ENCODE results near the gene SH2B3.
"Not testable (repeated sequence)": the region's sequence is repeated elsewhere in the genome, so short reads cannot be mapped to it uniquely, and the experiment has no call there.

SH2B3 gene

DNA sequence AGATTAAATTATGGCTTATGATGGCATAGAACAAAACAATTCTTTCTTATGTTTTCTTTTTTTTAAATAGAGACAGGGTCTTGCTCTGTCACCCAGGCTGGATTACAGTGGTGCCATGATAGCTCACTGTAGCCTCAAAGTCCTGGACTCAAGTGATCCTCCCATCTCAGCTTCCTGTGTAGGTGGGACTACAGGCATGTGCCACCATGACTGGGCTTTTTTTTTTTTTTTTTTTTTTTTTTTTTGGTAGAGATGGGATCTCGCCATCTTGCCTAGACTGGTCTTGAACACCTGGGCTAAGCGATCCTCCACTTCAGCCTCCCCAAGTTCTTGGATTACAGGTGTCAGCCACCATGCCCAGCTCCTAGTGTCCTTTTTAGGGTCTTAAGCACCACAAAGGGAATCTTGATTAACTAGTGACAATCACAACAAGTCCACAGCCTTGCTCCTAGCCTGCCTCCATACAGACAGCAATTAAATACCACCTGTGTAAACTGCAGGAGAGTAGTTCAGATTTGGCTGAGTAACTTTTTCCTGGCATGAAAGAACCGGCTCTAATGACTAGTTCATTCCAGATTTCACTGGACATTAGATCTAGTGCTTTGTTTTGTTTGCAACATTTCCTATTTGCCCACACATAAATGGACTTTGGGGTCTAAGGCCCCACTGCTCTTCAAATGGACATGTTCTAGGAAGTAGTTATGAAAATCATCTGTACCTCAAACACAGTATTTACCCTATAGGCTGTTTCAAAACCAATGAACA, 61.6 kb downstream of the SH2B3 start:
- DNase-seq: no peak

DNA sequence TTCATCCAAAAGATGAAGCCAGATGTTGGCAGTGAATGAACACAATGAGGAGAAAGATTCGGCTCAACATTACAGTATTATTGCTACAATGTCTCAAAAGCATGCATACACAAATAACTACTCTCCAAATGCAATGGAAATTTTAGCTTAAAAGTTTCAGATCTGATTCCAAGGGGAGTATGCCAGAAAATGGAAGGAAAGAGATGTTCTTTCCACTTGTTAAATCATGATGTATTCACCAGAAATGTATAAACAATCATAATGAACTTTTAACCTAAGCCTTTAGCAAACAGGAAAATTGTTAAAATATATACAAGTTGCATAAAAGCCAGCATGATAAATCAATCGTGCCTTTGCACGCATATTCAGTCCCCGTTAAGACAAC, 62.1 kb downstream of the SH2B3 start:
- DNase-seq: no peak

DNA sequence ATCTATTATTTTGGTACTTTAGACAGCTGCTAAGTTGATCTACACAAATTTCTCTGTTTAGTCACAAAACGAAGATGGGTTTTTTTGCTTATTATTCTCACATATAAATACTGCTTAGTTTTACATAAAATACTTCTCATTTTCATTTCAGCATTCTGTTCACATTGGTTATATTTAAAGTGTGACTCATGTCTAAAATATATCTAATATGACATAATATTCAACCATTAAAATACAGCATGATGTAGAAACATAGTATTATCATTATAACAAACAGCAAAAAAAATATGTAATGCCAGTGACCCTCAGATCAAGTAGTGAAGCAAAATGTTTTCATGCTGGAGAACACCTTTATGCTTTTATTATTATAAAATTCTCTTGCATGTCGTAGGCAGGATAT, 63.7 kb downstream of the SH2B3 start:
- DNase-seq: no peak

DNA sequence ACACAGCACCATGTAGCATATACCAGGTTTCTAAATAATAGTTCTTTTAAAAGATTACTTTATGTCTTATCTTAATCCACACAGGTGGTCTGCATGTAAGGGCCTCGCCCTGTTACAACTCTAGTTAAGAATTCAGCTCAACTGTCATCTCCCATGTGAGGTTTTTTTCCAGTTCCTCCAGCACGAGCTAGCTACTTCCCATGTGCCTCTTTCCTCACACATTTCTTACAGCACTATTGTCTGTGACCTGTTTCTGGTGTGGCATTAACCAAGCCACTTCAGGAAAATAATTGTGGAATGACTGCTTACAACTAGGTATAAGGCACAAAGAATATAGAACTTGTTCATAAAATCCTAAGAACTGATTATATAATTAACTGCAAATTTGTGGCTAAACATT, 65.5 kb downstream of the SH2B3 start:
- no peak for DNase-seq

DNA sequence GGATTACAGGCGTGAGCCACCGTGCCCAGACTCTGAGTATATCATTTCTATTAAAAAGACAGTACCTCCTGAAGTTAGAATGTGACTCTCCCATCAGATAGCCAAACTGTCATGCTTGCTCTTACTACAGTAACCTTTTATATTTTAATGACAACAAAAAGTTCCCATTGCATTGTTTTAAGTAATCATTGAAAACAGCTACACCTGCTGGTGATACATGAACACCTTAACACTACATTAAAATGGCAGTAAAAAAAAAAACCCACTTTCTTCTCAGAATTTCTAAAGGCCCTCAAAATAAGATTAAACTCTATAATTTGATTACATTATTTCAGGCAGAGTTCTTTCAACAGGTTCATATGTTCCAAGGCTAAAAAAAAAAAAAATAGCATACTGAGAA, 76.7 kb downstream of the SH2B3 start:
- DNase-seq: no peak

DNA sequence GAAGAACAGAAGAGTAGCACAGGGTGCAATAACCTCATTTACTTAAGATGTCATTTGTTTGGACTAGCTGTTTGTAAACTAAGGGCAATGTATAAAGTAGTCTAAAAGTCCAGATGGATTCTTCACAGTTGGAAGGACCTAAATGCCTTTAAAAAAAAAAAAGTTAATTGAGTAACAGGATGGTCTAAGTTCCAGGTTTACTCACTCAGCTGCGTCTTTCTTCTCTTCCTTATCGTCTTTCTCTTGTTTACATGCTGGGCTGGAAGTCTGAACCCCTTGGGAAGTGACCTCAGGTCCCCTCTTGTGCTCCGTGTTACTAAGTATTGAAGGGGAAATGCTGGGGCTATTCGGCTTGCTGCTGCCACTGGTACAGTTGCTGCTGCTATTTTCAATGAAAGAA, 82.5 kb downstream of the SH2B3 start:
- DNase-seq: no peak

DNA sequence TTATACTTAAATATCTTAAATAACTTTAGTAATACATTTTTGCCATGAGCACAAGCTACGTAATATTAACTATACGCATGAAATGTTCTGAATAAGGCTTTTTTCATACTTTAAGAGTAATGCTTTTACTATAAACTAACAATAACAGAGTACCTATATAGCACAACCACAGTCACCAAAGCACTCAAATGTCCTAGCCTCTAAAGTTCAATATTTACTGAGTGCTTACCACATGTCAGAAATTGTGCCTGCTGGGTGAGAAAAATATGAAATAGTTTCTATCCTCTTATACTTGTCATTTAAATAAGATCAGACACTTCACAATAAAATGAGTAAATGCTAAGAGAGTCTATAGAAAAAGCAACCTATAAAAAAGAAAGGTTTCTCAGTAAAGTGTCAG, 83.1 kb downstream of the SH2B3 start:
- no peak for DNase-seq

DNA sequence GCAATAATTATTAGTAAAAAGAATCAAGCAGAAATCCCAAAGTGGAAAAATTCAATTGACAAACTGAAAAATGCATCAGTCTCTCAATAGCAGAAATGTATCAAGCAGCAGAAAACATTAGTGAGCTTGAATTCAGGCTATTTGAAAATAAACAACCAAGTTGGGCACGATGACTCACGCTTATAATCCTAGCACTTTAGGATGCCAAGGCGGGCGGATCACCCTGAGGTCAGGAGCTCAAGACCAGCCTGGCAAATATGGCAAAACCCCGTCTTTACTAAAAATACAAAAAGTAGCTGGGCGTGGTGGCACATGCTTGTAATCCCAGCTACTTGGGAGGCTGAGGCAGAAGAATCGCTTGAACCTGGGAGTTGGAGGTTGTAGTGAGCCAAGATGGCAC, 87.3 kb downstream of the SH2B3 start:
- DNase-seq: not testable (repeated sequence)

DNA sequence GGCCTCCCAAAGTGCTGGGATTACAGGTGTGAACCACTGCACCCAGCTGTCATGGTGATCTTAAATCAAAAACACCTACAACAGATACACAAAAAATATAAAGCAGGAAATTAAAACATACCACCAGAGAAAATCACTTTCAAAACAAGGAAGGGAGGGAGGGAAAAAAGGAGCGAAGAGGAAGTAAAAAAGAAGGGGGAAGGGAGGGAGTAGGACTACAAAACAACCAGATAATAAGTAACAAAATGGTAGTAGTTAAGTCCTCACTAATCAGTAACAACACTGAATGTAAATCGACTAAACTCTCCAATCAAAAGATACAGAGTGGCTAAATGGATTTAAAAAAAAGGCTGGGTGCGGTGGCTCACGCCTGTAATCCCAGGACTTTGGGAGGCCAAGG, 89.0 kb downstream of the SH2B3 start:
- no peak for DNase-seq

All from NCI-H187 treated with DMSO at 0.1 percent for 48 hours (cell line).